ENCODE data around the gene PRKCE. TPM values are rescaled to one million over a fixed set of nuclear protein-coding genes. Genes with fewer than 3 reads are reported as not detected.

PRKCE gene
- total and polyA plus RNA-seq, 2 of the 8 experiments (the other 6 are each of a cell fraction or from before 2014, with no cell fraction given): 0.54 to 2.1 TPM

- H2BK20ac ChIP-seq (ENCODE audit: low read length): no peak overlapping the region
- no peaks in the 10 kb centered on the region for H3K36me3 ChIP-seq (ENCODE audit: control insufficient read depth in 2 of 4, insufficient read depth in 4 of 4, low read length in 3 of 4)
- no peak overlapping the region for H3K56ac ChIP-seq (replicated peaks; ENCODE audit: insufficient read length, low read depth, low read length)
- no peak overlapping the region for H4K5ac ChIP-seq (ENCODE audit: insufficient read length, low read depth, low read length)
- CTCF ChIA-PET (ENCODE audit: partially characterized antibody): interaction anchor here (1.2 to 1.3 kb wide), 2 partner anchors 71 to 202 kb away, joined by 3 to 4 read pairs; no protein-coding TSS in a partner anchor
- no peak for TF ChIP-seq POLR2AphosphoS5 (IDR thresholded peaks at IDR 0.05; ENCODE audit: low read depth, low read length)
- H2AK5ac ChIP-seq (ENCODE audit: low read depth, low read length): no peak overlapping the region
- H2BK15ac ChIP-seq (ENCODE audit: low read length): no peak overlapping the region
- H3K4me3 ChIP-seq (ENCODE audit: extremely low read depth in 1 of 4, insufficient read depth in 2 of 4, low read depth in 3 of 4, low read length in 4 of 4): no peak overlapping the region
- no peak overlapping the region for H3K18ac ChIP-seq (ENCODE audit: extremely low read depth, low read length)
- H4K20me1 ChIP-seq (replicated peaks in 1 of 2; ENCODE audit: control insufficient read depth in 1 of 2, insufficient read depth in 2 of 2, low read length in 2 of 2): no peaks in the 10 kb centered on the region
- no peak overlapping the region for H3K27ac ChIP-seq (ENCODE audit: low read depth, low read length)
- H2AFZ ChIP-seq (ENCODE audit: low read length): no peak overlapping the region
- H3K4me1 ChIP-seq (replicated peaks in 1 of 4; ENCODE audit: control insufficient read depth in 3 of 4, insufficient read depth in 4 of 4, low read length in 3 of 4): no peaks in the 10 kb centered on the region
- no peak overlapping the region for H3K14ac ChIP-seq (ENCODE audit: insufficient read length)
- no peak overlapping the region for H3K9ac ChIP-seq (replicated peaks in 1 of 4; ENCODE audit: extremely low read depth in 1 of 4, low read depth in 3 of 4, low read length in 3 of 4)
- H3K23me2 ChIP-seq (ENCODE audit: low read depth, low read length): no peaks in the 10 kb centered on the region
- H3K4me2 ChIP-seq (ENCODE audit: insufficient read depth in 1 of 2, low read depth in 2 of 2, low read length in 2 of 2): no peak overlapping the region
- no peak for FAIRE-seq
- H3K27me3 ChIP-seq (replicated peaks in 1 of 4; ENCODE audit: control insufficient read depth in 3 of 4, extremely low read depth in 1 of 4, insufficient read depth in 3 of 4, low read length in 3 of 4): peaks cover 0 to 2% (median 0%) of the 10 kb centered on the region in 4 experiments; a peak in 1 of 7 replicates
- H4K91ac ChIP-seq (replicated peaks; ENCODE audit: insufficient read length, low read length): no peak overlapping the region
- no peak for DNase-seq (ENCODE audit: low read depth in 1 of 2, low spot score in 2 of 2)
- no peaks in the 10 kb centered on the region for H3K79me1 ChIP-seq (ENCODE audit: low read depth, low read length)
- H2BK12ac ChIP-seq (ENCODE audit: low read depth, low read length): no peak overlapping the region
- H3K79me2 ChIP-seq (ENCODE audit: control insufficient read depth in 1 of 2, insufficient read depth in 2 of 2, low read length in 2 of 2): no peaks in the 10 kb centered on the region
- H4K8ac ChIP-seq (ENCODE audit: extremely low read depth, insufficient read depth, low read length): no peak overlapping the region
- H2BK5ac ChIP-seq (ENCODE audit: low read depth, low read length): no peak overlapping the region
- WGBS, 2 experiments (ENCODE audit: extremely low coverage in 1 of 2, insufficient coverage in 1 of 2, insufficient read length in 1 of 2, insufficient replicate concordance in 2 of 2, low coverage in 1 of 2, low lambda C conversion rate in 2 of 2, missing lambda C conversion rate in 1 of 2): 86% methylated on average over 7 of the region's 7 CpGs; no CpG with 5 or more reads in 1 of the 2 experiments
- H3K4ac ChIP-seq (replicated peaks; ENCODE audit: insufficient read length, low read depth, low read length): no peak overlapping the region
- no peaks in the 10 kb centered on the region for H3K9me3 ChIP-seq (ENCODE audit: insufficient read depth in 2 of 2, low read depth in 1 of 2, low read length in 1 of 2)
- no peak overlapping the region for H2BK120ac ChIP-seq (replicated peaks; ENCODE audit: low read depth, low read length)
- POLR2A ChIA-PET (ENCODE audit: partially characterized antibody): no interaction called here
- H3K23ac ChIP-seq (ENCODE audit: insufficient read length): no peak overlapping the region
Observed at GRCh38 chr2:45849491-45850283, 198.2 kb downstream of the PRKCE start.
